Upper lobe of right lung (tissue), 1 donor: ENCODE measurements around the gene WNT10A. TPM values are rescaled to one million over a fixed set of nuclear protein-coding genes. Genes with fewer than 3 reads are reported as not detected.

Source experiments
- total RNA-seq: library from RNA; stranded (reverse); fragmentation: NEBNext Ultra II Directional; extraction: Animal tissue kit (Norgen Biotek cat#: 25700); gene quantifications from one replicate; pipeline ENCODE4 v1.2.1, GENCODE V29; 2021
- donor health status: DM: no; HTN: yes; CAD: no; lungs with severe emphysema.

Gene WNT10A
- total RNA-seq, 1 donor from 2014 or later: 0.90 TPM

Other genes with a start within 250 kb of the WNT10A start
- 18.3 TPM for gene ZNF142, start 221.2 kb upstream of the WNT10A start, total RNA-seq
- gene BCS1L, start 221.2 kb upstream of the WNT10A start, total RNA-seq: 38.5 TPM
- gene RNF25, start 208.8 kb upstream of the WNT10A start, total RNA-seq: 20.2 TPM
- gene STK36, start 208.8 kb upstream of the WNT10A start, total RNA-seq: 35.2 TPM
- gene TTLL4, start 170.0 kb upstream of the WNT10A start, total RNA-seq: 29.5 TPM
- gene CYP27A1, start 98.7 kb upstream of the WNT10A start, total RNA-seq: 180 TPM
- gene PRKAG3, start 49.0 kb upstream of the WNT10A start, total RNA-seq: not detected
- not detected for gene WNT6, start 21.0 kb upstream of the WNT10A start, total RNA-seq
- gene CDK5R2, start 78.8 kb downstream of the WNT10A start, total RNA-seq: not detected
- gene FEV, start 104.3 kb downstream of the WNT10A start, total RNA-seq: not detected
- not detected for gene CRYBA2, start 112.6 kb downstream of the WNT10A start, total RNA-seq
- gene CFAP65, start 160.7 kb downstream of the WNT10A start, total RNA-seq: not detected
- 0.69 TPM for gene IHH, start 180.1 kb downstream of the WNT10A start, total RNA-seq